Measurements from ENCODE around the gene ZNF25. TPM values are rescaled to one million over a fixed set of nuclear protein-coding genes. Genes with fewer than 3 reads are reported as not detected.

ZNF25 gene
- total RNA-seq, 2 experiments from 2014 or later, result 7.5 to 8.8 TPM

DNA sequence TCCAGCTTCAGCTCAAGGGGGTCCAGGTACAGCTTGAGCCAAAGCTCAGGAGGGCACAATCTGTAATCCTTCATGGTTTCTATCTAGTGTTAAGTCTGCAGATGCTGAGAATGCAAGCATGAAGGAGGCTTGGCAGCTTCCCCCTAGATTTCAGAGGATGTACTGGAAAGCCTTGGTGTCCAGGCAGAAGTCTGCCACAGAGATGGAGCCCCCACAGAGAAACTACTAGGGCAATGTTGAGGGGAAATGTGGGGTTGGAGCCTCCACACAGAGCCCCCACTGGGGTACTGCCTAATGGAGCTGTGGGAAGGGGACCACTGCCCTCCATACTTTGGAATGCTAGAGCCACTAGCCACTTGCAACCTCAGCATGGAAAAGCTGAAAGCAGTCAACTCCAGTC, 11.4 kb downstream of the ZNF25 start:
- DNase-seq, result no peak
- TF ChIP-seq, protein P1, sequence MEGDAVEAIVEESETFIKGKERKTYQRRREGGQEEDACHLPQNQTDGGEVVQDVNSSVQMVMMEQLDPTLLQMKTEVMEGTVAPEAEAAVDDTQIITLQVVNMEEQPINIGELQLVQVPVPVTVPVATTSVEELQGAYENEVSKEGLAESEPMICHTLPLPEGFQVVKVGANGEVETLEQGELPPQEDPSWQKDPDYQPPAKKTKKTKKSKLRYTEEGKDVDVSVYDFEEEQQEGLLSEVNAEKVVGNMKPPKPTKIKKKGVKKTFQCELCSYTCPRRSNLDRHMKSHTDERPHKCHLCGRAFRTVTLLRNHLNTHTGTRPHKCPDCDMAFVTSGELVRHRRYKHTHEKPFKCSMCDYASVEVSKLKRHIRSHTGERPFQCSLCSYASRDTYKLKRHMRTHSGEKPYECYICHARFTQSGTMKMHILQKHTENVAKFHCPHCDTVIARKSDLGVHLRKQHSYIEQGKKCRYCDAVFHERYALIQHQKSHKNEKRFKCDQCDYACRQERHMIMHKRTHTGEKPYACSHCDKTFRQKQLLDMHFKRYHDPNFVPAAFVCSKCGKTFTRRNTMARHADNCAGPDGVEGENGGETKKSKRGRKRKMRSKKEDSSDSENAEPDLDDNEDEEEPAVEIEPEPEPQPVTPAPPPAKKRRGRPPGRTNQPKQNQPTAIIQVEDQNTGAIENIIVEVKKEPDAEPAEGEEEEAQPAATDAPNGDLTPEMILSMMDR (IDR thresholded peaks at IDR 0.05), result no peak
- H3K27me3 Mint-ChIP-seq, result no peaks in the 10 kb centered on the region
- H3K27ac Mint-ChIP-seq, result no peak overlapping the region
- no peak overlapping the region for H3K4me3 Mint-ChIP-seq
- POLR2A ChIA-PET, result no interaction called here
- H3K4me1 Mint-ChIP-seq (ENCODE audit: low read depth), result no peaks in the 10 kb centered on the region
- CTCF ChIA-PET, result interaction anchor here (1.5 kb wide), 1 partner anchor 10 kb away, joined by 5 read pairs; no protein-coding TSS in a partner anchor
- peaks cover 57% of the 10 kb centered on the region for H3K36me3 Mint-ChIP-seq (ENCODE audit: low read depth)
- no peak for ATAC-seq
- intact Hi-C loops (cut with micrococcal nuclease), result no loop called here
- H3K9me3 Mint-ChIP-seq, result peaks cover 14% of the 10 kb centered on the region

DNA sequence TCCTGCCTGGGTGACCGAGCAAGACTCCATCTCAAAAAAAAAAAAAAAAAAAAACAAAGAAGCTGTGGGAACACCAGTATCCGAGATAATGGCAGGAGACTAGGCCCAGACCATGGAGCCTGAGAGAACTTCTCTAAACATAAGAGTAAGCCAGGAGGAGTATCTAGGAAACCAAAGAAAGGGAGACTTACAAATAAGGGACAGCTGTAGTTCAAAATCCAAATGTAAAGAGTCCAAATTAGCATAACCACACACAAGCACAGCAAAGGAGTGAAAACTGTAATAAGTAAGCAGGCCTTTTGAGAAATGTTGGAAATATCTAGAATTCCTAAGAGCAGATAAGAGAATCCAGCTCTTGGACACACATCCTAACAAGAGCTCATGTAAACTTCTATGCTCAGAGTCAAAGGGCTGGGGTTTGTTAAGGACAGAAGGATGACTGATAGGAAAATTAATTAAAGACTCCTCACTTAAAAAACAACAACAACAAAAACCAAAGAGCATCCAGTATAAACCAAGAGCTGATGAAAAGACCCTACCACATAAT, 15.8 kb downstream of the ZNF25 start:
- H3K36me3 Mint-ChIP-seq (ENCODE audit: low read depth), result peaks cover 57% of the 10 kb centered on the region
- H3K4me1 Mint-ChIP-seq (ENCODE audit: low read depth), result no peaks in the 10 kb centered on the region
- ChIA-PET POLR2A (no interaction called here), CTCF (no interaction called here)
- no peak overlapping the region for H3K27ac Mint-ChIP-seq
- DNase-seq (no peak), ATAC-seq (no peak)
- intact Hi-C loops (cut with micrococcal nuclease), result no loop called here
- H3K9me3 Mint-ChIP-seq, result peaks cover 5% of the 10 kb centered on the region
- TF ChIP-seq, protein P1 (IDR thresholded peaks at IDR 0.05), result no peak
- H3K27me3 Mint-ChIP-seq, result no peaks in the 10 kb centered on the region
- no peak overlapping the region for H3K4me3 Mint-ChIP-seq

DNA sequence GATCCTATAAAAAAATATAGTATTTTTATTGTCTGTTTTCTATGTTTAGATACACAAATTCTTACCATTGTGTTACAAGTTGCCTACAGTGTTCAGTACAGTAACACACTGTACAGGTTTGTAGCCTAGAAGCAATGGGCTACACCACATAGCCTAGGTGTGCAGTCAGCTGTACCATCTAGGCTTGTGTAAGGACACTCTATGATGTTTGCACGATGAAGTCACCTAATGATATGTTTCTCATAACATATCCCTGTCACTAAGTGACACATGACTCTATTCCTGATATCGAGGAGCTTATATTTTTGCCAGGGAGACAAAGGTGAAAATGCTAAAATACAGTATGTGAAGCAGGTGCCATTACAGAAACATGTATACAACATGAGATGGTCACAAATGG, 18.6 kb downstream of the ZNF25 start:
- no peaks in the 10 kb centered on the region for H3K4me1 Mint-ChIP-seq (ENCODE audit: low read depth)
- H3K9me3 Mint-ChIP-seq, result peaks cover 13% of the 10 kb centered on the region
- TF ChIP-seq, protein P1 (IDR thresholded peaks at IDR 0.05), result no peak
- POLR2A ChIA-PET, result no interaction called here
- CTCF ChIA-PET, result no interaction called here
- H3K4me3 Mint-ChIP-seq, result no peak overlapping the region
- intact Hi-C loops (cut with micrococcal nuclease), result no loop called here
- no peaks in the 10 kb centered on the region for H3K27me3 Mint-ChIP-seq
- no peak for DNase-seq
- no peak overlapping the region for H3K27ac Mint-ChIP-seq
- H3K36me3 Mint-ChIP-seq (ENCODE audit: low read depth), result peaks cover 67% of the 10 kb centered on the region
- no peak for ATAC-seq

DNA sequence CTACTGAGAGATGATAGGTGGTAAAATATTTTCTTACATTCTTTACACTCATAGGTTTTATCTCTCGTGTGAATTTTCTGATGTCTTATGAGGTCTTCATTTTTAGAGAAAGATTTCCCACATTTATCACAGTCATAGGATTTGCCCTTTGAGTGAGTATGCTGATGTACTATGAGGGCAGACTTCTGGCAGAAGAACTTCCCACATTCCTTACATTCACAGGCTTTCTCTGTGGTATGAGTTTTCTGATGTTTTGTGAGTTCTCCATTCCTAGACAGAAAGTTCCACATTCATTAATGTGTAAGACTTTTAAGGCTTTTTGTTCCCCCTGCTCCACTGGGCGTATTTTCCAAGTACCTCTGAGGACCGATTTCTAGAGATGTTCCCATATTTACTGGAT, 23.5 kb downstream of the ZNF25 start:
- ATAC-seq (no peak), DNase-seq (no peak)
- H3K4me1 Mint-ChIP-seq (ENCODE audit: low read depth), result no peaks in the 10 kb centered on the region
- peaks cover 28% of the 10 kb centered on the region for H3K9me3 Mint-ChIP-seq
- no peaks in the 10 kb centered on the region for H3K27me3 Mint-ChIP-seq
- intact Hi-C loops (cut with micrococcal nuclease), result no loop called here
- peaks cover 87% of the 10 kb centered on the region for H3K36me3 Mint-ChIP-seq (ENCODE audit: low read depth)
- TF ChIP-seq, protein P1 (IDR thresholded peaks at IDR 0.05), result no peak
- no peak overlapping the region for H3K4me3 Mint-ChIP-seq
- CTCF ChIA-PET, result no interaction called here
- POLR2A ChIA-PET, result no interaction called here
- H3K27ac Mint-ChIP-seq, result no peak overlapping the region

DNA sequence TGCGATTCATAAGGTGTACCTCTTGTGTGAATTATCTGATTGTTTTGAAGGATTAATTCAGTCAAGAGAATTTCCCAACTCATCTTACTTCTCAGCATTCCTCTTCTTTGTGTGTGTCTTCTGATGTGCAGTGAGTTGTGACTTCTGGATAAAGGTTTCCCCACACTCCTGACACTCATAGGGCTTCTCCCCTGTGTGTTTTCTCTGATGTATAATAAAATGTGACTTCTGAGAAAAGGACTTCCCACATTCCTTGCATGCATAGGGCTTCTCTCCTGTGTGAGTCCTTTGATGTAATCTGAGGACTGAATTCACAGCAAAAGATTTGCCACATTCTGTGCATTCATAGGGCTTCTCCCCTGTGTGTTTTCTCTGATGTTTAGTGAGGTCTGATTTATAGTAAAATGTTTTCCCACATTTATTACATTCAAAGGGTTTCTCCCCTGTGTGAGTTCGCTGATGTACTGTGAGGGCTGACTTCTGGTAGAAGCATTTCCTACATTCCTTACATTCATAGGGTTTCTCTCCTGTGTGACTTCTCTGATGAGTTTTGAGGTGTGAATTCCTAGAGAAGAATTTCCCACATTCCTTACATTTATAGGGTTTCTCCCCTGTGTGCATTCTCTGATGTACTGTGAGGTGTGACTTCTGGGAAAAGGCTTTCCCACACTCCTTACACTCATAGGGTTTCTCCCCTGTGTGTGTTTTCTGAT, 24.2 kb downstream of the ZNF25 start:
- CTCF ChIA-PET, result no interaction called here
- no peaks in the 10 kb centered on the region for H3K27me3 Mint-ChIP-seq
- POLR2A ChIA-PET, result no interaction called here
- peaks cover 81% of the 10 kb centered on the region for H3K36me3 Mint-ChIP-seq (ENCODE audit: low read depth)
- TF ChIP-seq, protein P1 (IDR thresholded peaks at IDR 0.05), result no peak
- no peak overlapping the region for H3K27ac Mint-ChIP-seq
- no peaks in the 10 kb centered on the region for H3K4me1 Mint-ChIP-seq (ENCODE audit: low read depth)
- no peak for ATAC-seq
- intact Hi-C loops (cut with micrococcal nuclease), result no loop called here
- H3K9me3 Mint-ChIP-seq, result peaks cover 28% of the 10 kb centered on the region
- no peak overlapping the region for H3K4me3 Mint-ChIP-seq
- DNase-seq, result no peak

All from activated CD8-positive, alpha-beta T cell treated with anti-CD3 and anti-CD28 coated beads for 36 hours (primary cell).